Muscle layer of duodenum (tissue), 2 donors: ENCODE data around the gene ARHGEF3.

Source experiments
- H3K27ac ChIP-seq: one replicate; pipeline ENCODE4 v1.7.0; 2013; ENCODE audit warnings: mild to moderate bottlenecking, low read length
- H3K27me3 ChIP-seq: one replicate; pipeline ENCODE4 v1.7.0; 2013; ENCODE audit warnings: low read depth, mild to moderate bottlenecking, control low read depth, low read length
- H3K36me3 ChIP-seq, 2 donors: one replicate each; pipeline ENCODE4 v1.7.0; 2013; ENCODE audit warnings: low read length in 2 of 2, control low read depth in 1 of 2, mild to moderate bottlenecking in 1 of 2; ENCODE audit not compliant: insufficient read depth in 2 of 2, control insufficient read depth in 1 of 2
- H3K4me1 ChIP-seq, 2 donors: one replicate each; pipeline ENCODE4 v1.7.0; 2013; ENCODE audit warnings: low read length in 2 of 2, mild to moderate bottlenecking in 2 of 2, control low read depth in 1 of 2, moderate library complexity in 1 of 2; ENCODE audit not compliant: insufficient read depth in 2 of 2, control insufficient read depth in 1 of 2
- H3K4me3 ChIP-seq, 2 donors: one replicate each; pipeline ENCODE4 v1.7.0; 2013; ENCODE audit warnings: low read length in 2 of 2, low read depth in 1 of 2, mild to moderate bottlenecking in 1 of 2
- H3K9me3 ChIP-seq, 2 donors: one replicate each; pipeline ENCODE4 v1.7.0; 2013; ENCODE audit warnings: low read length in 2 of 2, control low read depth in 1 of 2, mild to moderate bottlenecking in 1 of 2; ENCODE audit not compliant: control insufficient read depth in 1 of 2
- donor health status: healthy.

ARHGEF3 gene

GRCh38 chr3:56819016-56819809 is 17.5 kb upstream of the ARHGEF3 start:
- Histone ChIP-seq H3K27ac (no peak overlapping the region), H3K27me3 (no peaks in the 10 kb centered on the region), H3K4me1 (peaks cover 0 to 7% of the 10 kb centered on the region in 2 donors), H3K36me3 (no peaks in the 10 kb centered on the region), H3K9me3 (no peaks in the 10 kb centered on the region), H3K4me3 (no peak overlapping the region)

GRCh38 chr3:56818156-56818985 is 16.6 kb upstream of the ARHGEF3 start:
- no peaks in the 10 kb centered on the region for H3K27me3 ChIP-seq
- no peak overlapping the region for H3K4me3 ChIP-seq
- no peak overlapping the region for H3K27ac ChIP-seq
- no peaks in the 10 kb centered on the region for H3K4me1 ChIP-seq
- H3K36me3 ChIP-seq, result no peaks in the 10 kb centered on the region
- no peaks in the 10 kb centered on the region for H3K9me3 ChIP-seq

GRCh38 chr3:56817646-56818045 is 15.9 kb upstream of the ARHGEF3 start:
- Histone ChIP-seq H3K4me3 (no peak overlapping the region), H3K4me1 (peaks cover 0 to 6% of the 10 kb centered on the region in 2 donors), H3K27me3 (no peaks in the 10 kb centered on the region), H3K36me3 (no peaks in the 10 kb centered on the region), H3K27ac (no peak overlapping the region), H3K9me3 (no peaks in the 10 kb centered on the region)

GRCh38 chr3:56816061-56816460 is 14.3 kb upstream of the ARHGEF3 start:
- H3K27me3 ChIP-seq, result no peaks in the 10 kb centered on the region
- H3K27ac ChIP-seq, result no peak overlapping the region
- no peak overlapping the region for H3K4me3 ChIP-seq

GRCh38 chr3:56815589-56815988 is 13.8 kb upstream of the ARHGEF3 start:
- H3K36me3 ChIP-seq, result no peaks in the 10 kb centered on the region
- H3K9me3 ChIP-seq, result no peaks in the 10 kb centered on the region
- peaks cover 0 to 9% of the 10 kb centered on the region in 2 donors for H3K4me1 ChIP-seq
- no peaks in the 10 kb centered on the region for H3K27me3 ChIP-seq
- no peak overlapping the region for H3K27ac ChIP-seq
- no peak overlapping the region for H3K4me3 ChIP-seq

More at GRCh38 chr3:56816061-56816460, 14.3 kb upstream of the ARHGEF3 start:
- Histone ChIP-seq H3K9me3 (no peaks in the 10 kb centered on the region), H3K4me1 (peaks cover 0 to 9% of the 10 kb centered on the region in 2 donors), H3K36me3 (no peaks in the 10 kb centered on the region)

- no peak overlapping the region for H3K27ac ChIP-seq
- H3K9me3 ChIP-seq, result no peaks in the 10 kb centered on the region
These were observed 11.9 kb upstream of the ARHGEF3 start for GRCh38 chr3:56813653-56813960.

GRCh38 chr3:56812754-56813652 is 11.3 kb upstream of the ARHGEF3 start:
- H3K36me3 ChIP-seq, result no peaks in the 10 kb centered on the region
- H3K4me1 ChIP-seq, result peaks cover 0 to 9% of the 10 kb centered on the region in 2 donors
- H3K4me3 ChIP-seq, result no peak overlapping the region
- H3K9me3 ChIP-seq, result no peaks in the 10 kb centered on the region
- H3K27me3 ChIP-seq, result no peaks in the 10 kb centered on the region
- no peak overlapping the region for H3K27ac ChIP-seq

More at GRCh38 chr3:56813653-56813960, 11.9 kb upstream of the ARHGEF3 start:
- Histone ChIP-seq H3K4me1 (peaks cover 0 to 9% of the 10 kb centered on the region in 2 donors), H3K4me3 (no peak overlapping the region), H3K27me3 (no peaks in the 10 kb centered on the region), H3K36me3 (no peaks in the 10 kb centered on the region)

- Histone ChIP-seq H3K9me3 (no peaks in the 10 kb centered on the region), H3K4me3 (no peak overlapping the region), H3K27me3 (no peaks in the 10 kb centered on the region), H3K27ac (no peak overlapping the region), H3K4me1 (peaks cover 0 to 9% of the 10 kb centered on the region in 2 donors), H3K36me3 (no peaks in the 10 kb centered on the region)
These were observed 9.9 kb upstream of the ARHGEF3 start for GRCh38 chr3:56811546-56812202.

- Histone ChIP-seq H3K27ac (no peak overlapping the region), H3K4me3 (no peak overlapping the region), H3K27me3 (no peaks in the 10 kb centered on the region), H3K9me3 (no peaks in the 10 kb centered on the region), H3K4me1 (peaks cover 0 to 9% of the 10 kb centered on the region in 2 donors), H3K36me3 (no peaks in the 10 kb centered on the region)
These were observed 9.1 kb upstream of the ARHGEF3 start for GRCh38 chr3:56810577-56811545.

GRCh38 chr3:56806407-56806806 is 4.7 kb upstream of the ARHGEF3 start:
- H3K4me1 ChIP-seq, result peaks cover 0 to 9% of the 10 kb centered on the region in 2 donors
- H3K4me3 ChIP-seq, result no peak overlapping the region
- no peak overlapping the region for H3K27ac ChIP-seq
- H3K9me3 ChIP-seq, result no peaks in the 10 kb centered on the region
- no peaks in the 10 kb centered on the region for H3K36me3 ChIP-seq
- no peaks in the 10 kb centered on the region for H3K27me3 ChIP-seq
